Measurements from ENCODE around the gene CPLX3. TPM values are rescaled to one million over a fixed set of nuclear protein-coding genes. Genes with fewer than 3 reads are reported as not detected.

The CPLX3 gene
- total and polyA plus RNA-seq, 10 of the 15 experiments (the other 5 are each of a cell fraction or from before 2014, with no cell fraction given), result 0.02 to 0.04 TPM; not detected in 8

DNA sequence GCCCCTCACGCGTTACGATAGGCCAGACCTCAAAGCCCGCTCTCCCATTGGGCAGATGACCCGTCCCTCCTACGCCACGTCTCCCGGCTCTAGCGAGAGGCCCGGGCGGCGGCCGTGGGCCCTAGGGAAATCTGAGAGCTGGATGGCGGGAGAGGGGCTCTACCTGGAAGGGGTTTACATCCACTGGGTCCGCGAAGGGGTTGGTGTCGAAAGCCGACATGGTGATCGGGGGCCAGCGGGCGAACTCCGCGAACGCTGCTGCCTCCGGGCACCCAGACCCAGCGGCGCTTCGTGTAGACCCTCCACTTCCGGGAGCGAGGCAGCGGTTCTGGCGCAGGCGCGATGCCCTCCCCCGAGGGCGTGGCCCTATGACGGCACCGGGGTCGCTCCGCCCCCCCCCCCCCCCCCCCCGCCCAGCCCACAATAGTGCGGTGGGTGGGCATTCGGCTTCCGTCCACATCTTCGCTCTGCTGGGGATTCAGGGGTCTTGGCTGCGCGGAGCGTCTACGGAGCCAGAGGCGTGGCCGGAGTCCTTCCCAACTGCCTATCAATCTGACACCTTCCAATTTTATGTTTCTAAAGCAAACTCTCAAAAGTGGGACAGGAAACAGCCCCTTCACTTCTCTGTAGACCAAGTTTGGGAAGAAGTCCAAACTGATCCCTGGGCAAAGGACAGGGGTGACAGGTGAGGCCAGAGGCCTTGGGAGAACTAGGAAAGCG is 46.8 kb downstream of the CPLX3 start, which contains the start of gene SCAMP2 (continued):
- TF ChIP-seq HDGF (IDR thresholded peaks at IDR 0.05), result peak; percentile 55; the same call in 1 of the 2 replicates
- peak; percentile 92 for TF ChIP-seq MEF2B (IDR thresholded peaks at IDR 0.05; ENCODE audit: partially characterized antibody, poor library complexity, severe bottlenecking)
- TF ChIP-seq, protein P1, sequence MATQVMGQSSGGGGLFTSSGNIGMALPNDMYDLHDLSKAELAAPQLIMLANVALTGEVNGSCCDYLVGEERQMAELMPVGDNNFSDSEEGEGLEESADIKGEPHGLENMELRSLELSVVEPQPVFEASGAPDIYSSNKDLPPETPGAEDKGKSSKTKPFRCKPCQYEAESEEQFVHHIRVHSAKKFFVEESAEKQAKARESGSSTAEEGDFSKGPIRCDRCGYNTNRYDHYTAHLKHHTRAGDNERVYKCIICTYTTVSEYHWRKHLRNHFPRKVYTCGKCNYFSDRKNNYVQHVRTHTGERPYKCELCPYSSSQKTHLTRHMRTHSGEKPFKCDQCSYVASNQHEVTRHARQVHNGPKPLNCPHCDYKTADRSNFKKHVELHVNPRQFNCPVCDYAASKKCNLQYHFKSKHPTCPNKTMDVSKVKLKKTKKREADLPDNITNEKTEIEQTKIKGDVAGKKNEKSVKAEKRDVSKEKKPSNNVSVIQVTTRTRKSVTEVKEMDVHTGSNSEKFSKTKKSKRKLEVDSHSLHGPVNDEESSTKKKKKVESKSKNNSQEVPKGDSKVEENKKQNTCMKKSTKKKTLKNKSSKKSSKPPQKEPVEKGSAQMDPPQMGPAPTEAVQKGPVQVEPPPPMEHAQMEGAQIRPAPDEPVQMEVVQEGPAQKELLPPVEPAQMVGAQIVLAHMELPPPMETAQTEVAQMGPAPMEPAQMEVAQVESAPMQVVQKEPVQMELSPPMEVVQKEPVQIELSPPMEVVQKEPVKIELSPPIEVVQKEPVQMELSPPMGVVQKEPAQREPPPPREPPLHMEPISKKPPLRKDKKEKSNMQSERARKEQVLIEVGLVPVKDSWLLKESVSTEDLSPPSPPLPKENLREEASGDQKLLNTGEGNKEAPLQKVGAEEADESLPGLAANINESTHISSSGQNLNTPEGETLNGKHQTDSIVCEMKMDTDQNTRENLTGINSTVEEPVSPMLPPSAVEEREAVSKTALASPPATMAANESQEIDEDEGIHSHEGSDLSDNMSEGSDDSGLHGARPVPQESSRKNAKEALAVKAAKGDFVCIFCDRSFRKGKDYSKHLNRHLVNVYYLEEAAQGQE (IDR thresholded peaks at IDR 0.05; ENCODE audit: low read depth, low read length), result no peak
- TF ChIP-seq ASH2L (IDR thresholded peaks at IDR 0.05; ENCODE audit: borderline replicate concordance, low read depth), result 0 out of 2 replicates have a peak, but pooled peaks have one; percentile 39
- peak; percentile 66; the same call in 1 of the 2 replicates for TF ChIP-seq IRF3 (IDR thresholded peaks at IDR 0.05)
- no peak for TF ChIP-seq HSF1 (IDR thresholded peaks at IDR 0.05; ENCODE audit: low read depth, low read length)
- TF ChIP-seq CHD2 (IDR thresholded peaks at IDR 0.05; ENCODE audit: borderline replicate concordance, low read depth, low read length), result peak; percentile 85; the same call in 1 of the 2 replicates
- TF ChIP-seq YY1 (IDR thresholded peaks at IDR 0.05; ENCODE audit: low read depth, low read length), result 0 out of 2 replicates have a peak, but pooled peaks have one; percentile 33
- TF ChIP-seq, protein P2, sequence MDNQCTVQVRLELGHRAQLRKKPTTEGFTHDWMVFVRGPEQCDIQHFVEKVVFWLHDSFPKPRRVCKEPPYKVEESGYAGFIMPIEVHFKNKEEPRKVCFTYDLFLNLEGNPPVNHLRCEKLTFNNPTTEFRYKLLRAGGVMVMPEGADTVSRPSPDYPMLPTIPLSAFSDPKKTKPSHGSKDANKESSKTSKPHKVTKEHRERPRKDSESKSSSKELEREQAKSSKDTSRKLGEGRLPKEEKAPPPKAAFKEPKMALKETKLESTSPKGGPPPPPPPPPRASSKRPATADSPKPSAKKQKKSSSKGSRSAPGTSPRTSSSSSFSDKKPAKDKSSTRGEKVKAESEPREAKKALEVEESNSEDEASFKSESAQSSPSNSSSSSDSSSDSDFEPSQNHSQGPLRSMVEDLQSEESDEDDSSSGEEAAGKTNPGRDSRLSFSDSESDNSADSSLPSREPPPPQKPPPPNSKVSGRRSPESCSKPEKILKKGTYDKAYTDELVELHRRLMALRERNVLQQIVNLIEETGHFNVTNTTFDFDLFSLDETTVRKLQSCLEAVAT (IDR thresholded peaks at IDR 0.05), result peak; percentile 55
- TF ChIP-seq NFIC (IDR thresholded peaks at IDR 0.05; ENCODE audit: low read depth, low read length), result no peak
- TF ChIP-seq EP300 (IDR thresholded peaks at IDR 0.05; ENCODE audit: borderline replicate concordance in 1 of 2, control insufficient read depth in 1 of 2, low read depth in 2 of 2, low read length in 2 of 2), result no peak
- peak; percentile 81; the same call in 1 of the 2 replicates for TF ChIP-seq PML (IDR thresholded peaks at IDR 0.05; ENCODE audit: low read length)
- TF ChIP-seq MTA3 (IDR thresholded peaks at IDR 0.05; ENCODE audit: borderline replicate concordance, low read length), result no peak
- TF ChIP-seq PBX3 (IDR thresholded peaks at IDR 0.05; ENCODE audit: insufficient replicate concordance, low read depth, low read length), result peak; percentile 99
- peak; percentile 63 for TF ChIP-seq NR2C1 (IDR thresholded peaks at IDR 0.05)
- TF ChIP-seq CREB1 (IDR thresholded peaks at IDR 0.05; ENCODE audit: low read depth), result peak; percentile 77
- TF ChIP-seq CEBPB (IDR thresholded peaks at IDR 0.05; ENCODE audit: borderline replicate concordance in 1 of 2, low read depth in 2 of 2, low read length in 2 of 2), result no peak
- TF ChIP-seq ETV6 (conservative IDR thresholded peaks at IDR 0.05 in 1 of 2, IDR thresholded peaks at IDR 0.05 in 1 of 2; ENCODE audit: borderline replicate concordance in 1 of 2, low read depth in 1 of 2), result no peak

Measured in GM12878 (cell line).